PC-3 (cell line): ENCODE results near the gene XPO1.

Experiments
- EZH2phosphoT487 ChIP-seq: fragments of 300-600 bp; sonication (generic); IDR thresholded peaks from 2 replicates; pipeline ENCODE4 v1.6.1; 2018; ENCODE audit warnings: mild to moderate bottlenecking, antibody characterized with exemption, low read length, borderline replicate concordance
- TF ChIP-seq, protein P1 (sequence below): fragments of 300-600 bp; sonication (generic); conservative IDR thresholded peaks from 2 replicates; pipeline ENCODE4 v1.5.1; 2017; ENCODE audit warnings: antibody characterized with exemption, low read depth, mild to moderate bottlenecking, low read length

DNA sequence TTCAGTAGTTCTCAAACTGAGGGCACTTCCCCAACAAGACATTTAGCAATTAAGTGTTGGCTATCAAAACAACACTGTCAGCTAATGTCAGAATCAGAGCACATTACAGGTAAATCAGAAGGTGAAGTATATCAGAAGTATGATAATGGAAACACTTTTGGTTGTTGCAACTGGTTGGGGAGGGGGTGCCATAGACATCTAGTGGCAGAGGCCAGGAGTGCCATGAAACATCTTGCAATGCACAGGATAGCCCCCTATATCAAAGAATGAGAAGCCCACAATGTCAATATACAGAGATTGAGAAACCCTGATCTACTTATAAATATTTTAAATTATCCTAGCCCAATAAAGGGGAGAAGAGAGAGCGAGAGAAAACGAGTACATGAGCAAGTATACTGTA, 4.9 kb upstream of the XPO1 start:
- no peak for TF ChIP-seq EZH2phosphoT487
- TF ChIP-seq, protein P1, sequence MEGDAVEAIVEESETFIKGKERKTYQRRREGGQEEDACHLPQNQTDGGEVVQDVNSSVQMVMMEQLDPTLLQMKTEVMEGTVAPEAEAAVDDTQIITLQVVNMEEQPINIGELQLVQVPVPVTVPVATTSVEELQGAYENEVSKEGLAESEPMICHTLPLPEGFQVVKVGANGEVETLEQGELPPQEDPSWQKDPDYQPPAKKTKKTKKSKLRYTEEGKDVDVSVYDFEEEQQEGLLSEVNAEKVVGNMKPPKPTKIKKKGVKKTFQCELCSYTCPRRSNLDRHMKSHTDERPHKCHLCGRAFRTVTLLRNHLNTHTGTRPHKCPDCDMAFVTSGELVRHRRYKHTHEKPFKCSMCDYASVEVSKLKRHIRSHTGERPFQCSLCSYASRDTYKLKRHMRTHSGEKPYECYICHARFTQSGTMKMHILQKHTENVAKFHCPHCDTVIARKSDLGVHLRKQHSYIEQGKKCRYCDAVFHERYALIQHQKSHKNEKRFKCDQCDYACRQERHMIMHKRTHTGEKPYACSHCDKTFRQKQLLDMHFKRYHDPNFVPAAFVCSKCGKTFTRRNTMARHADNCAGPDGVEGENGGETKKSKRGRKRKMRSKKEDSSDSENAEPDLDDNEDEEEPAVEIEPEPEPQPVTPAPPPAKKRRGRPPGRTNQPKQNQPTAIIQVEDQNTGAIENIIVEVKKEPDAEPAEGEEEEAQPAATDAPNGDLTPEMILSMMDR, result peak; percentile 23; the same call in 1 of the 2 replicates
